ENCODE data around the gene MCF2L2.

GRCh38 chr3:183434992-183435391 lies 6.6 kb upstream of the MCF2L2 start:
- TF ChIP-seq CTCF (IDR thresholded peaks at IDR 0.05) = no peak
- no peak for TF ChIP-seq POLR2A (IDR thresholded peaks at IDR 0.05)
